Measurements from ENCODE around the gene AXDND1.
"Not testable (repeated sequence)": the region's sequence is repeated elsewhere in the genome, so short reads cannot be mapped to it uniquely, and the experiment has no call there.

Gene AXDND1

DNA sequence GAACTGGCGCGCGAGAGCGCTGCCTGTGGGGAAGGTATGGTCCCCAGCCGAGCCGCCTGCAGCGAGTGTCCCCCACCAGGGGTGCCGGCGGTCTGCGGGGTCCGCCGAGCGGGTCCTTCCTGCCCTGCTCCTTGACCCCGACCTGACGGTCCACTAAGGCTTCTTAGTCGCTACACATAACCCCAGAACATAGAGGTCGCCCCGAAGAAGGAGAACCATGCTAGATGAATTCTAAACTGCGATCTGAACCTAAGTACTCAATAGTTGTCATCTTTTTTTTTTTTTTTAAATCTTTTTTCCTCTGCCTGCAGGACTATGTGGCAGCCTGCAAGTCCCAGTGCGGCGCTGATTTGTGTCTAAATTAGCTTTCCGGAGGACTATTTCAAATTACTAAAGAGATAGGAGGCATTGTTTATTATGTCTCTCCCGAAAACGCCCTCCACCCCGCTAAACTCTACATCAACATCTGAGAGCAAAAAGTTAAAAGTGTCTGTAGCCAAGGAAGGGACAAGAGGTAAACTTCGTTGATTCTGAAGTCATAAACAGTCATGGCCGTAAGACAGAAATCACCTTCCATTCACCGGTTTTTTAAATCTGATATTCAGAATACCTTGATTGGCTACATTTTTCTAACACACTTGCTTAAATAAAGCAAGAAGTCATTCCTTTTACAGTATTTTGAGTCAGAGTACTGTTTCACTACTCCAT, 476 bp downstream of the AXDND1 start:
- no peak for DNase-seq

DNA sequence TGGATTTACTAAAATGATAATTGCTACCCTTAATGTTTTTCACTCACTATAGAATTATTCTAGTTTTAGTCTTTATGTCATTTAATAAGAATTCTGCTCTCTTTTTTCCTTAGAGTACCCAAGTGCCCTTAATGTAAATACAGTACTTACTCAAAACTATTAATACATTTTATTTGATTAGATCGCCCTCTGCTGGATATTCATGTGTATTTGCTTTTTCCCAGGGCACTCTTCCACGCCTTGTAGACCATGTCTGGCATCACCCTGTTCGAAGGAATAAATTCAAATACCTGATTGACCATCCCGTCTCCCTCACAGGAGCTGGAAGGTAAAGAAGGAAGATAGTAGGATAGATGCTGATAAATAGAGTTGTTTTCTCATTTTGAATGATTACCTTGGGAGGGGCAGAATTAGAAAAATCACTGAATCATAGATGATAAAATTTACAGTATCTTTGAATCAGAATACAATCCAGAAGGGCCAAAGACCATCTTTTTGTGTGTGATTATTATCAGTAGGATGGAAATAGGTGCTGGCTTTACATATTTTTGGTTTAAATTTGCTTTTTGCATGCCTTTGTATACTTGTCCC, 4.1 kb downstream of the AXDND1 start:
- DNase-seq: peak; percentile 73

DNA sequence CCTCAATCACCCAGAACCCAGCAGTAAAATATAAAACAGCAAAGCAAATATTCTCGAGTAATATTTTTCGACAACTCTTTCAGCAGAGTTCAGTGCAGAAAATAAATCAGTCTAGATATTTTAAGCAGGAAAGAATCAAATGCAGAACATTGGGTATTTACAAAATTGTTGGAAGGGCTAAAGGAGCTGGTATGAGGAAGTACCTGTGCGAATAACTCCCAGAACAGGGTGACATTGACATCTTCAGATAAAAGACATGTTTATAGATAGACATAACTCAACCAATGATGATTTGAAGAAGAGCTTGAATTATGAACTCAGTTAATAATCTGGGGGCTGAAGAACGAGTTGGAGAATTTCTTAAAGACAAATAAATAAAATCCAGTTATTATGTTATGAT, 6.4 kb downstream of the AXDND1 start:
- DNase-seq: no peak

DNA sequence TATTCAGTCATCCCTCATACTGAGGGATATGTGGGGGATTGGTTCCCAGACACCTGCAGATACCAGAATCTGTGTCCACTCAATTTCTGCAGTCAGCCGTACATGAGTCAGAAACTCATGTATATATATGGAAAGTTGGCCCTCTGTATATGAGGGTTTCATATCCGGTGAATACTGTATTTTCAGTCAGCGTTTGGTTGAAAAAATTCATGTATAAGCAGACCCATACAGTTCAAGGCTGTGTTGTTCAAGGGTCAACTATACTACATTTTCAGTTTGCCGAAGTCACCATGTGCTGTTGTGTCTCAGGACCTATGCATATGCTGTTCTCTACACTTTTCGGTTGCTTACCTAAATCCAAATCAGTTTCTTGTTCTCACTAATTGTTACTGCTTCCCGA, 10.5 kb downstream of the AXDND1 start:
- DNase-seq: no peak

DNA sequence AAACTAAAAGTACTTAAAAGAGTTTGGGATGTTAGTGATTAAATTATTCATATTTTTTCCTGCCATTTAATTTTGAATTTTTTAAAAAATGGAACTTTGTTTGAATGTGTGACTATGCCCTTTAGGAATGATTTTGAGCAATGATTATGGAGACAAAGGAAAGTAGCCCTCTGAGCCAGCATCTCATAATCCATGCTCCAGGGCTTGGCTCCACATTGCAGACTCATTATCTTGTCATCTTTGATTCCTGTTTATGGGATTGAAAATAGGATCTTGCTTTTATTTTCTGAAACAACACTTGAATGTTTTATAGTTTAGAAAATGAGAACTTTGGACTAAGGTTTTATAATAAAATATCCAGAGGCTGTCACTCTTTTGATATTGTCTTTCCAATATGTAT, 14.5 kb downstream of the AXDND1 start:
- DNase-seq: no peak

DNA sequence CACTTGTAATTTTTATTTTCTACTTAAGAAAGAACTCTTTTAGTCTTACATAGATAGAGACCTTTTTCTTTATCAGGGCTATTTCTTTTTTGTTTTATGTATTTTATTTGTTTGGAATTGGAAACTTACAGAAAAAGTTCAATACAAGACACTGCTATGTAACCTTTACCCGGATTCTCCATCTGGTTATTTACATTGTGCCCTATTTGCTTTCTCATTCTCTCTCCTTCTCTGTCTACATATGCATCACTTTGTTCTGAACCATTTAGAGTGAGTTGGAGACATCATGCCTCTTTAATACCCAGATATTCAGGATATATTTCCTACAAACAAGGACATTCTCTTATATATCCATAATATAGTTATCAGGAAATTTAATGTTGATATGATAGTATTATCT, 18.3 kb downstream of the AXDND1 start:
- DNase-seq: no peak

DNA sequence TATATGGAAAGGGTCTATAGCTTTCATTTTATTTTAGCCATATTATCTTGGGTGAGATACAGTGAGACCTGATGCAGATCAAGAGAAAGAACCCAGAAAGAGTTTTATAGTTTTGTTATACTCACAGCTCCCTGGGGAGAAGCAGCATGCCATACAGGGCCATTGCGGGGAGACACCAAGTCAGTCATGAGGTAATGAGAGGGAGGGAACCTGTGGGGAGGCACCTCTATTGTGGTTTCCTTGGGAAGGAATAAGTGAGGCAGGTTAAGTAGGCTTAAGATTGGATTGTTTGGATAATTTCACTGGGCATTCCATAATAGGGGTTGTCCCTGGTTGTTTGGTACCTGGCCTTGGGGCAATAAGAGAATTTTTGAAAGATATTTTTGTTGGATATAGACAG, 19.7 kb downstream of the AXDND1 start:
- DNase-seq: no peak

DNA sequence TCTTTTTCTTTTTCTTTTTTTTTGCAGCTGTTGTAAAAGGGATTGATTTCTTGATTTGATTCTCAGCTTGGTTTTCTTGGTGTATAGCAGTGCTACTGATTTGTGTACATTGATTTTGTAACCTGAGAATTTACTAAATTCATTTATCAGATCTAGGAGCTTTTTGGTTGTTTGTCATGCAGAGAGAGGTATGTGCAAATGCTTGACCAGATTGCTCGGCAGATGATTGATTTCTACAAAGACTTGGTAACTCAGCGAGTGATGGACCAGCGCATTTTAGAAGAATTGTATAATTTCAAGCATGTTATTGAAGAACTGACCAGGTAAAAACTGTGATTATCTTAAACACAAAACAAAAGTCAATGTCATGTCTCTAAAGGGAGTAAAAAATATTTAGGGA, 27.9 kb downstream of the AXDND1 start:
- no peak for DNase-seq

DNA sequence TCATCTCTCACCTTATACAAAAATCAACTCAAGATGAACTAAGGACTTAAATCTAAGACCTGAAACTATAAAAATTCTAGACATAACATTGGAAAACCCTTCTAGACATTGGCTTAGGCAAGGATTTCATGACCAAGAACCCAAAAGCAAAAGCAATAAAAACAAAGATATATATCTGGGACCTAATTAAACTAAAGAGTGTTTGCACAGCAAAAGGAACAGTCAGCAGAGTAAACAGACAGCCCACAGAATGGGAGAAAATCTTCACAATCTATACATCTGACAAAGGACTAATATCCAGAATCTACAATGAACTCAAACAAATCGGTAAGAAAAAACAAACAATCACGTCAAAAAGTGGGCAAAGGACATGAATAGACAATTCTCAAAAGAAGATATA, 33.6 kb downstream of the AXDND1 start:
- DNase-seq: not testable (repeated sequence)

DNA sequence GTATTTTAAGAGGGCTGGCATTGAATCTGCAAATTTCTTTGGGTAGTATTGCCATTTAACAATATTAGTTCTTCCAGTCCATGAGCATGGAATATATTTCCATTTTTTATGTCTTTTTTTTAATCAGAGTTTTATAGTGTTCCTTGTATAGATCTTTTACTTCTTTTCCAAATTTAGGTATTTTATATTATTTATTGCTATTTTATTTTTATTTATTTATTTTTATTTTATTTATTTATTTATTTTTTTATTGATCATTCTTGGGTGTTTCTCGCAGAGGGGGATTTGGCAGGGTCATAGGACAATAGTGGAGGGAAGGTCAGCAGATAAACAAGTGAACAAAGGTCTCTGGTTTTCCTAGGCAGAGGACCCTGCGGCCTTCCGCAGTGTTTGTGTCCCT, 52.0 kb downstream of the AXDND1 start:
- not testable (repeated sequence) for DNase-seq

DNA sequence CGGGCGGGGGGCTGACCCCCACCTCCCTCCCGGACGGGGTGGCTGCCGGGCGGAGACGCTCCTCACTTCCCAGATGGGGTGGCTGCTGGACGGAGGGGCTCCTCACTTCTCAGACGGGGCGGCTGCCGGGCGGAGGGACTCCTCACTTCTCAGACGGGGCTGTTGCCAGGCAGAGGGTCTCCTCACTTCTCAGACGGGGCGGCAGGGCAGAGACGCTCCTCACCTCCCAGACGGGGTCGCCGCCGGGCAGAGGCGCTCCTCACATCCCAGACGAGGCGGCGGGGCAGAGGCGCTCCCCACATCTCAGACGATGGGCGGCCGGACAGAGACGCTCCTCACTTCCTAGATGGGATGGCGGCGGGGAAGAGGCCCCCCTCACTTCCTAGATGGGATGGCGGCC, 52.9 kb downstream of the AXDND1 start:
- not testable (repeated sequence) for DNase-seq

DNA sequence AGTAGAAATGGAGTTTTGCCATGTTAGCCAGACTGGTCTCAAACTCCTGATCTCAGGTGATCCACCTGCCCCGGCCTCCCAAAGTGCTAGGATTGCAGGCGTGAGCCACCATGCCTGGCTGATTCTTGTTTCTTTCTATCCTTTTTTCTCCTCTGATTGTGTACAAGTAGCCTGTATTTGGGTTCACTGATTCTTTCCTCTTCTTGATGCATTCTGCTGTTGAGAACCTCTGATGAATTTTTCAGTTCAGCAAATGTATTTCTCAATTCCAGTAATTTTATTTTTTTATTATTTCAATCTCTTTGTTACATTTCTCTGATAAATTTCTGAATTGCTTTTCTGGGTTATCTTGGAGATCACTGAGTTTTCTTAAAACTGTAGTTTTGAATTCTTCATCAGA, 58.8 kb downstream of the AXDND1 start:
- no peak for DNase-seq

DNA sequence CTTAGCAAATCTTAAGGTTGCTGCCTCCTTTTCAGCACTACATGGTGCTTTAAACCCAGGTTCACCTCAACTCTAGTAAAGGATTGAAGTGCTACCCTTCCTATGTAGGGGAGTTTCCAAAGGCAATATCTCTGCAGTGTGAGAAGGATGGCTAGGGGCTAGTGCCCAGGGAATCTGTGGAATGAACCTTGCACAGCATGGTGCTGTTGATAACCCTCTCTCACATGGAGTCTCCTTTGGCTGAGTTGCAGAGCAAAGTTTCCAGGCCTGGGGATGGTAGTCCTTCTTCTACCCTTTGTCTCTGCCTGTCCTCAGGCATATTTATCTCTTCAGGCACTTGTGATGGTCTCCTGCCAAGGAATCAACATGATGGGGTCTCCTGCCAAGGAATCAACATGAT, 59.4 kb downstream of the AXDND1 start:
- no peak for DNase-seq

DNA sequence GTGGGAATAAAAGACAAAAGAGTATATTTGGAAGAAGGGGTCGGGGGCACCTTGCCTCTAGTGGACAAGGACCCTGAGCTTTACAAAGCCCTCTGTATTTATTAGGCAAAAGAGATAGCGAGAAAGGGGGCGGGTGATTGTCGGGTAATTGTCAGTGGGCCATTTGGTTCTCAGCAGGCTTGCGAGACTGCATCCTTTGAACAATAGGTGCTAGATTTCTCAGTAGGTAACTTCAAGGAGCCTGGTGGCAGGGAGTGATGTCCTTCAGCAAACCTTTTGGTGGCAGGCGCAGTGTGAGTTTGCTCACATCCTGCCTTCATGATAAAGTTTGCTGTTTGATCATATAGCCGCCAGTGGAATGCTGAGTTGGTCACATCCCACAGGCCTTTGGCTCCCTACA, 71.4 kb downstream of the AXDND1 start:
- no peak for DNase-seq

DNA sequence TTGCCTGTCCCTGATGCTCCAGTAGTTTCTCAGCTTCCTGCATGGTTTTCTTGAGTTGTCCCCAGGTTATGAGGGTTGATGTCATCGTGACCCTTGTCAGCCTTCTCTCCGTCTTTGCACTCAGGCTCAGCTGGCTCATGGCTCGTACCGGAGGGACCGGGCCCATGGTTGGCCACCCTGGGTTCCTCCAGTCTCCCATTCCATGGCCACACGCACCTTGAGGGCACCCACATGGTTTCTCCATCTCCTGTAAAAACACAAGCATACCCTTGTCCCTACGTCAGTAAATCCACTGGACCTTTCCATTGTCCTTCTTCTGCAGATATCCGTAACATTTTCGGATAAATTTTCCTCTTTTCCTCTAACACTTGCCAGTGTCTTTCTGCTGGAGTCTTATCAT, 73.9 kb downstream of the AXDND1 start:
- not testable (repeated sequence) for DNase-seq

DNA sequence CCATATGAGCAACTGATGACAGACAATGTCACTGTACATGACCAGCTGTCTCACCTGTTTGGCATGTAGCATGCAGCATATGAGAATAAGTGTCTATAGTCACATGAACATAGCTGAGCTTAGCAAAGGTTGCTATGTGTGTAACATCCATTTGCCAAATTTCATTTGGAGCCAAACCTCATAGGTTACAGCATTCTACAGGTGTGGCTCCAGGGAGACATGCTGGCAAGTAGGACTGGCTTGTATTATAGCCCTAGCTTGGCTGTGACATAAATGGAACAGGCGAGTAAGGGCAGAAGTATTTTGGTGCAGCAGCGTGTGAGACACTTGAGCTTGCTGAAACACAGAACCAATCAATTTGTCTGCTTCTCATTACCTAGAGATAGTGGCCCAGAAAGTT, 74.5 kb downstream of the AXDND1 start:
- not testable (repeated sequence) for DNase-seq

DNA sequence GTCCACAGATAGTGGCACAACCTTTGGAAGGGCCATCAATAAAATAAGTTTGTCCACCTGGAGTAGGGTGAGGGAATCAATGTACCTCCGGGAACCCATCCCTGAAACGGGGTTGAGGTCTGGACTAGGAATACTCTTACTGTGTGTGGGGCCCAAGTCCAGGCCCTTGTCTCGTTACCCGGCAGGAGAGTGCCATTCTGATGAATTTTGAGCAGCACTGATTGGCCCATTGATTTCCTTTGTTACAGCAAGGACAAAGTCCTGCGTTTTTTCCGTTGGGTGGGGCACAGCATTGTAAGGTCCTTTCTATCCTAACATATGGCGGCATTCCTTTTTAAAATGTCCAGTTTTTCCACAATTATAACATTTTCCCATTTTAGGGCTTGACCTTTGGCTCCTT, 75.2 kb downstream of the AXDND1 start:
- no peak for DNase-seq

DNA sequence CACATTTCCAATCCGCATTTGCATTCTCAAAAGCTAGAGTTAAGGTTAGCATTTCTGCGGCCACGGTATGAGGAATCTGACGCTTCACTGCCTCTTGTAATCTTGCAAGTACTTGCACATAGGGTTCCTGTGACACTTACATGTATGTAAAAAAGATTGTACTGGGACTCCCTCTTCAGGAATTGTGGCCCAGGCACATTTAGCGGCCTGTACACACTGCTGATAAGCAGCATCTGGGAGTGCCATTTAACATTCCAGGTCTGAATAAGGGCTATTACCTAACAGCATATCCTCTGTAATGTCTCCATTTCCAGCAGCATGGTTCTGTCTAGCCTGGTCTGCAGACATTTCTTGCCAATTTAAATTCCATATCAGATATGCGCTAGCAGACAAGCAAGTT, 75.7 kb downstream of the AXDND1 start:
- DNase-seq: no peak

DNA sequence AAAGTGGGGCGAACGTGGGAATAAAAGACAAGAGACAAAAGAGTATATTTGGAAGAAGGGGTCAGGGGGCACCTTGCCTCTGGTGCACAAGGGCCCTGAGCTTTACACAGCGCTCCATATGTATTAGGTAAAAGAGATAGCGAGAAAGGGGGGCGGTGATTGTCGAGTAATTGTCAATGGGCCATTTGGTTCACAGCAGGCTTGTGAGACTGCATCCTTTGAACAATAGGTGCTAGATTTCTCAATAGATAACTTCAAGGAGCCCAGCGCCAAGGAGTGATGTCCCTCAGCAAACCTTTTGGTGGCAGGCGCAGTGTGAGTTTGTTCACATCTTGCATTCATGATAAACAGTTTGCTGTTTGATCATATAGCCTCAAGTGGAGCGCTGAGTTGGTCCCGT, 77.1 kb downstream of the AXDND1 start:
- not testable (repeated sequence) for DNase-seq

DNA sequence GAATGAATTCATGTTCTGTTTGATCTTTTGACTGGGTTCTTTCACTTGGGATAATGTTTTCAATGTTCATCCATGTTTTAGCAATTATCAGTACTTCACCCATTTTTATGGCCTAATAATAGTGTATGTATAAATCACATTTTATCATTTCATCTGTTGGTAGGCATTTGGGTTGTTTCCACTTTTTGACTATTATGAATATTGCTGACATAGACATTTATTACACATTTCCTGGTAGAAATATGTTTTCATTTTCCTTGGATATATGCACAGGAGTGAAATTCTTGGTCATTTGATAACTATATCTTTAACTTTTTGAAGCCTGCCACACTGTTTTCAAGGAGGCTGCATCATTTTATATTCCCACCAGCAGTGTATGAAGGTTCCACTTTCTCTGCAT, 79.8 kb downstream of the AXDND1 start:
- no peak for DNase-seq

DNA sequence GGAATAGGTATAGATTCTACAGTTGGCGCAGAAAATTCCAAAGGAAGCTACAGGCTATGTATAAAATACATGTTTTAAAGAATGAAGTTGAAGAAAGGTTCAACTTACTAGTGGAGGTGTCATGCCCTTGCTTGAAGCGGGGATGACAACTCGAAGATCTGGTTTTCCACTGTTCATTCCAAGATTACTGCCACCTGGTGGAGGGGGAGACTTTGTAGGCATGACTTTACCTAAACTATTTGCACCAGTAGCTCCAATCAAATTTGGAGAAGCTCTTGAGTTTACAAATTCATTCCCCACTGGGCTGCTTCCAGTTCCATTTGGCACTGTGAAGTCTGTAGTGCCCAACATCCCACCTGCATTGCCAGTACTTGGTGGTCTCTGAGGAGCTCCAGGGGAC, 81.7 kb downstream of the AXDND1 start:
- no peak for DNase-seq

DNA sequence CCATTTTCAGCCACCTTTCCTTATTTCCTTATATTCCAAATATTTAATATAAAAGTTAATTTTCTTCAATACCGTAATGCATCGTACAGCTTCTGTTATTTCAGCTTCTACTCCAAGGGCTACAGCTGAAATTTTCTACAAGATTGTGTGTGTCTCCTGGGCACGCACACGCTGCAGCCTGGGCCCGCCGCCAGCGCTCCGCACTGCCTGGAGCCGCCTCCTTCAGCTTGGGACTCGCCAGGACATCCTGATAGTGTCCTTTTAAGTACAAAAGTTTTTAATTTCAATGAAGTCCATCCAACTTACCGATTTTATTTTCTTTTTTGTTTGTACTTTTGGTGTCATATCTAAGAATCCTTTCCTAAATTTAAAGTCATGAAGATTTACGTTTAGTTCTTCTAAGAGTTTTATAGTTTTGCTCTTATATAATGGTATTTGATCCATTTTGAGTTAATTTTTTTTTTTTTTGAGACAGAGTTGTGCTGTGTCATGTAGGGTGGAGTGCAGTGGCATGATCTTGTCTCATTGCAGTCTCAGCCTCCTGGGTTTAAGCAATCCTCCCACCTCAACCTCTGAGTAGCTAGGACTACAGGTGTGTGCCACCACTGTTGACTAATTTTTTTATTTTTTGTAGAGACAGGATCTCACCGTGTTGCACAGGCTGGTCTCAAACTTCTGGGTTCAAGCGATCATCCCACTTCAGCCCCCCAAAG, 82.8 kb downstream of the AXDND1 start:
- DNase-seq: no peak

DNA sequence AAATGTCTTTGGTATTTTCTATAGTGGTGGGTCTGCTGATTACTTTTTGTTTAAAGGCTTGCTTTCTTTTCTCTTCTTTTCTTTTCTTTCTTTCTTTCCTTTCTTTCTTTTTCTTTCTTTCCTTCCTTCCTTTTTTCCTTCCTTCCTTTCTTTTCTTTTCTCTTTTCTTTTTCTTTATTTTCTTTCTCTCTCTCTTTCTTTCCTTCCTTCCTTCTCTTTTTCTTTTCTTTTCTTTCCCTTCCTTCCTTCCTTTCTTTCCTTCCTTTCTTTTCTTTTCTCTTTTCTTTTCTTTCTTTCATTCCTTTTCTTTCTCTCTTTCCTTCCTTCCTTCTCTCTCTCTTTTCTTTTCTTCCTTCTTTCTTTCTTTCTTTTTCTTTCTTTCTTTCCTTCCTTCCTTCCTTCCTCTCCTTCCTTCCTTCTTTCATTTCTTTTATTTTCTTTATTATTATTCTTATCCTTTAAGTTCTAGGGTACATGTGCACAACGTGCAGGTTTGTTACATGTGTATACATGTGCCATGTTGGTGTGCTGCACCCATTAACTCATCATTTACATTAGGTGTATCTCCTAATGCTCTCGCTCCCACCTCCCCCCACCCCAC, 93.9 kb downstream of the AXDND1 start:
- not testable (repeated sequence) for DNase-seq

DNA sequence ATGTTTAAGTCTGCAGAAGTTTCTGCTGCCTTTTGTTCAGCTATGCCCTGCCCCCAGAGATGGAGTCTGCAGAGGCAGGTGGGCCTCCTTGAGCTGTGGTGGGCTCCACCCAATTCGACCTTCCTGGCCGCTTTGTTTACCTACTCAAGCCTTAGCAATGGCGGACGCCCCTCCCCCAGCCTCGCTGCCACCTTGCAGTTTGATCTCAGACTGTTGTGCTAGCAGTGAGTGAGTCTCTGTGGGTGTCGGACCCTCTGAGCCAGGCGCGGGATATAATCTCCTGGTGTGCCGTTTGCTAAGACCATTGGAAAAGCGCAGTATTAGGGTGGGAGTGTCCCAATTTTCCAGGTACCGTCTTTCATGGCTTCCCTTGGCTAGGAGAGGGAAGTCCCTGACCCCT, 99.9 kb downstream of the AXDND1 start:
- DNase-seq: not testable (repeated sequence)
